ENCODE results near the gene RREB1. TPM values are rescaled to one million over a fixed set of nuclear protein-coding genes. Genes with fewer than 3 reads are reported as not detected.
A peak's percentile ranks its signal among the peaks of the same experiment; 100 is the strongest.

The RREB1 gene
- total RNA-seq, 1 experiment from 2014 or later, result 61.6 TPM

DNA sequence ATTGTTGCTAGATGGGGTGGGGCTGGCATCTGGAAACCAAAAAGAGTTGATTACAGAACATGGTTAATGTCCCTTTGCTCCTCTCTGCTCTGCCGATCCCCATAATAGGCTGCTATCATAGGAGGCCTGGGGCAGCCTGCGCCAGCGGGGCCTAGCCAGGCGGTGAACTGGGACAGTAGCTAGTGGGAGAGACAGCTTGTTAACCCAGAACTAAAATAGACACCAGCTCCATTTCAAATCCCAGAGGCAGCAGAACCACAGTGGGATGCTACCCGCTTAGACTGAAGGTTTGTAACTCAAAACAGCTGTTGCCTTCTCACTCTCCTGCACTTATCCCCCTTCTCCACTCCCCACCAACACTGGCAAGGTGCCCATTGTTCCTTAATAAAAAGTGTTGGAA, 106.7 kb downstream of the RREB1 start:
- Histone ChIP-seq H3K36me3 (ENCODE audit: insufficient read depth, low read length, poor library complexity, severe bottlenecking) (peaks cover 60% of the 10 kb centered on the region), H3K27ac (ENCODE audit: low read depth, low read length, poor library complexity, severe bottlenecking) (peak overlapping the region; percentile 56), H3K27me3 (replicated peaks; ENCODE audit: insufficient read depth, low read depth, low read length, poor library complexity) (no peaks in the 10 kb centered on the region), H3K4me1 (ENCODE audit: insufficient read depth, low read length, poor library complexity, severe bottlenecking) (peaks cover 45% of the 10 kb centered on the region), H3K9me3 (ENCODE audit: low read depth, low read length, poor library complexity, severe bottlenecking) (no peaks in the 10 kb centered on the region), H3K4me3 (ENCODE audit: low read depth, low read length, poor library complexity, severe bottlenecking) (no peak overlapping the region)
- DNase-seq (ENCODE audit: low spot score), result peak; percentile 30
- ChIA-PET CTCF (no interaction called here), POLR2A (ENCODE audit: low non-redundant PET) (no interaction called here)
- no TSS peak for BruUV-seq (replicated peaks)
- intact Hi-C loops (cut with micrococcal nuclease; ENCODE audit: unreplicated experiment), result no loop called here
- no peak for TF ChIP-seq EZH2 (IDR thresholded peaks at IDR 0.05; ENCODE audit: borderline replicate concordance, low read depth, low read length, poor library complexity, severe bottlenecking)
- TF ChIP-seq, protein P1, sequence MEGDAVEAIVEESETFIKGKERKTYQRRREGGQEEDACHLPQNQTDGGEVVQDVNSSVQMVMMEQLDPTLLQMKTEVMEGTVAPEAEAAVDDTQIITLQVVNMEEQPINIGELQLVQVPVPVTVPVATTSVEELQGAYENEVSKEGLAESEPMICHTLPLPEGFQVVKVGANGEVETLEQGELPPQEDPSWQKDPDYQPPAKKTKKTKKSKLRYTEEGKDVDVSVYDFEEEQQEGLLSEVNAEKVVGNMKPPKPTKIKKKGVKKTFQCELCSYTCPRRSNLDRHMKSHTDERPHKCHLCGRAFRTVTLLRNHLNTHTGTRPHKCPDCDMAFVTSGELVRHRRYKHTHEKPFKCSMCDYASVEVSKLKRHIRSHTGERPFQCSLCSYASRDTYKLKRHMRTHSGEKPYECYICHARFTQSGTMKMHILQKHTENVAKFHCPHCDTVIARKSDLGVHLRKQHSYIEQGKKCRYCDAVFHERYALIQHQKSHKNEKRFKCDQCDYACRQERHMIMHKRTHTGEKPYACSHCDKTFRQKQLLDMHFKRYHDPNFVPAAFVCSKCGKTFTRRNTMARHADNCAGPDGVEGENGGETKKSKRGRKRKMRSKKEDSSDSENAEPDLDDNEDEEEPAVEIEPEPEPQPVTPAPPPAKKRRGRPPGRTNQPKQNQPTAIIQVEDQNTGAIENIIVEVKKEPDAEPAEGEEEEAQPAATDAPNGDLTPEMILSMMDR (conservative IDR thresholded peaks at IDR 0.05; ENCODE audit: low read depth, low read length), result no peak

DNA sequence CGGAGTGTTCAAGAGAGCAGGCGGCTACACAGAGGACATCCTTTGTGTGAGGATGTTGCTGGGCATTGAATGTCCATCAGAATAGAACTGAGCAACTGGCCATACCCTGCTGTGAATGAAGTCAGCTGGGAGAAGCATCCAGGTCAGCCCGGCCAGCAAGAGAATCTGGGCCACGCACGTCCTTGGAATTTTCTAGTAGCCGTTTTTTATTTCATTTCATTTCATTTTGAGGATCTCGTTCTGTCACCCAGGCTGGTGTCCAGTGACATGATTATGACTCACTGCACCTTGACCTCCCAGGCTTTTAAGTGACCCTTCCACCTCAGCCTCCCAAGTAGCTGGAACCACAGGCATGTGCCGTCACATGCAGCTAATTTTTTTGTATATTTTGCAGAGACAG, 107.4 kb downstream of the RREB1 start:
- no peaks in the 10 kb centered on the region for H3K27me3 ChIP-seq (replicated peaks; ENCODE audit: insufficient read depth, low read depth, low read length, poor library complexity)
- peaks cover 51% of the 10 kb centered on the region for H3K4me1 ChIP-seq (ENCODE audit: insufficient read depth, low read length, poor library complexity, severe bottlenecking)
- DNase-seq (ENCODE audit: low spot score), result no peak
- ChIA-PET POLR2A (ENCODE audit: low non-redundant PET) (no interaction called here), CTCF (no interaction called here)
- BruUV-seq (replicated peaks), result no TSS peak
- intact Hi-C loops (cut with micrococcal nuclease; ENCODE audit: unreplicated experiment), result no loop called here
- H3K36me3 ChIP-seq (ENCODE audit: insufficient read depth, low read length, poor library complexity, severe bottlenecking), result peaks cover 65% of the 10 kb centered on the region
- no peaks in the 10 kb centered on the region for H3K9me3 ChIP-seq (ENCODE audit: low read depth, low read length, poor library complexity, severe bottlenecking)
- TF ChIP-seq, protein P1 (conservative IDR thresholded peaks at IDR 0.05; ENCODE audit: low read depth, low read length), result no peak
- no peak for TF ChIP-seq EZH2 (IDR thresholded peaks at IDR 0.05; ENCODE audit: borderline replicate concordance, low read depth, low read length, poor library complexity, severe bottlenecking)
- H3K27ac ChIP-seq (ENCODE audit: low read depth, low read length, poor library complexity, severe bottlenecking), result peak overlapping the region; percentile 56
- no peak overlapping the region for H3K4me3 ChIP-seq (ENCODE audit: low read depth, low read length, poor library complexity, severe bottlenecking)

DNA sequence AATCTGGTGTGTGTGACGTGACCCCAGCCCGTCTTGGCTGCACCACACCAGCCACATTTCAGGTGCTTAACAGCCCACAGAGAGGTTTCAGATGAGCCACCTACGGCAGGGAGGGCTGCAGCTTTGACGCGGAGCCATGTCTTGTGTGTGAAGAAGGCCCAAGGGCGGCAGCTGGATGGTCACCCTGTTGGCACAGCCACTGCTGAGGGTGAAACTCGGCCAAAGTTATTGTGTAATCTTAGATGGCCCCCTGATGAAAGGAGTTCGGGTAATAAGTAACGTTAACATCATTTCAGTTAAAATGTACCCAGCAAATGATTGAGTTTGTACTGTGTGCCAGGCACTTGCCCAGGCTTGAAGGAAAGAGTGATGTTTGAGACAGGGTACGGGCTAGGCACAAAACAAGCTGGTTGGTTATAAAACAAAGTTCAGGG, 108.1 kb downstream of the RREB1 start:
- POLR2A ChIA-PET (ENCODE audit: low non-redundant PET), result no interaction called here
- Histone ChIP-seq H3K4me1 (ENCODE audit: insufficient read depth, low read length, poor library complexity, severe bottlenecking) (peaks cover 58% of the 10 kb centered on the region), H3K4me3 (ENCODE audit: low read depth, low read length, poor library complexity, severe bottlenecking) (no peak overlapping the region), H3K36me3 (ENCODE audit: insufficient read depth, low read length, poor library complexity, severe bottlenecking) (peaks cover 59% of the 10 kb centered on the region), H3K9me3 (ENCODE audit: low read depth, low read length, poor library complexity, severe bottlenecking) (no peaks in the 10 kb centered on the region), H3K27me3 (replicated peaks; ENCODE audit: insufficient read depth, low read depth, low read length, poor library complexity) (no peaks in the 10 kb centered on the region), H3K27ac (ENCODE audit: low read depth, low read length, poor library complexity, severe bottlenecking) (no peak overlapping the region)
- TF ChIP-seq EZH2 (IDR thresholded peaks at IDR 0.05; ENCODE audit: borderline replicate concordance, low read depth, low read length, poor library complexity, severe bottlenecking), result no peak
- TF ChIP-seq, protein P1 (conservative IDR thresholded peaks at IDR 0.05; ENCODE audit: low read depth, low read length), result no peak
- DNase-seq (ENCODE audit: low spot score), result no peak
- CTCF ChIA-PET, result no interaction called here
- BruUV-seq (replicated peaks), result no TSS peak
- intact Hi-C loops (cut with micrococcal nuclease; ENCODE audit: unreplicated experiment), result no loop called here
